Body of pancreas (tissue), 4 donors: Measurements from ENCODE around the gene TALDO1. TPM values are rescaled to one million over a fixed set of nuclear protein-coding genes. Genes with fewer than 3 reads are reported as not detected.

Source experiments
- ATAC-seq: fragments of 150-250 bp; one replicate; pipeline ENCODE4 v1.9.1; 2016
- DNase-seq, 4 donors: peaks; one replicate each; pipeline ENCODE4 v3.0.0-alpha.2; 2019
- H3K27ac ChIP-seq, 4 donors: fragments of 200-600 bp; sonication (generic); 1 replicate in 3 of 4; 2 replicates in 1 of 4; pipeline versions ENCODE4 v1.5.1 to v1.6.1; 2016 to 2019; ENCODE audit warnings: mild to moderate bottlenecking in 1 of 4, mixed read lengths in 1 of 4, moderate library complexity in 1 of 4
- H3K27me3 ChIP-seq, 2 donors: fragments of 200-600 bp; sonication (generic); one replicate each; pipeline ENCODE4 v1.6.0; 2016; ENCODE audit warnings: mild to moderate bottlenecking in 1 of 2
- H3K36me3 ChIP-seq, 2 donors: fragments of 200-600 bp; sonication (generic); replicated peaks in 1 of 2; 2 replicates each; pipeline ENCODE4 v1.5.1; 2016; ENCODE audit warnings: low read depth in 2 of 2; ENCODE audit not compliant: insufficient read depth in 1 of 2
- H3K4me1 ChIP-seq: fragments of 200-600 bp; sonication (generic); one replicate; pipeline ENCODE4 v1.6.0; 2016
- H3K4me3 ChIP-seq, 2 donors: fragments of 200-600 bp; sonication (generic); 1 replicate in 1 of 2; 2 replicates in 1 of 2; pipeline ENCODE4 v1.5.1; 2016 to 2019
- H3K9me3 ChIP-seq, 3 donors: fragments of 200-600 bp; sonication (generic); 1 replicate in 2 of 3; 2 replicates in 1 of 3; pipeline ENCODE4 v1.5.1; 2016
- CTCF ChIP-seq, 7 experiments: fragments of 450-650 bp in 4 of 7; fragments of 200-600 bp in 3 of 7; sonication (generic) in 3 of 7; IDR thresholded peaks; one replicate each; pipeline ENCODE4 v1.5.1; 2016 to 2019; ENCODE audit warnings: antibody characterized with exemption in 7 of 7
- POLR2A ChIP-seq, 3 donors: fragments of 450-650 bp; IDR thresholded peaks; one replicate each; pipeline ENCODE4 v1.6.1; 2016; ENCODE audit warnings: antibody characterized with exemption in 3 of 3, mild to moderate bottlenecking in 2 of 3
- WGBS, 2 donors: methylation state at CpG; one replicate each; pipeline ENCODE4 v1.1.5; 2017; 5-methylcytosine and 5-hydroxymethylcytosine counted together
- intact Hi-C: fragments of 100-400 bp; cut with DNase I; formaldehyde crosslinking; loops from one replicate; pipeline ENCODE4 v1.15.1; 2023
- total RNA-seq, 2 donors: library from RNA; depleted of rRNA; stranded (reverse); fragments of >200 nt; gene quantifications; one replicate each; pipeline ENCODE4 v1.1.0, GENCODE V29; 2016

TALDO1 gene
- total RNA-seq, 2 donors from 2014 or later: 78.9 to 119 TPM

GRCh38 chr11:788953-789940 lies 42.0 kb downstream of the TALDO1 start:
- intact Hi-C loops: no loop called here
- TF ChIP-seq POLR2A (IDR thresholded peaks at IDR 0.05) (no peak), CTCF (IDR thresholded peaks at IDR 0.05) (no peak)
- Histone ChIP-seq H3K27ac (no peak overlapping the region), H3K9me3 (no peaks in the 10 kb centered on the region), H3K36me3 (peaks cover 0 to 5% of the 10 kb centered on the region in 2 donors), H3K4me3 (no peak overlapping the region), H3K27me3 (no peaks in the 10 kb centered on the region), H3K4me1 (peaks cover 21% of the 10 kb centered on the region)
- ATAC-seq (no peak), DNase-seq (no peak)
- 34 to 66% methylated on average over 5 to 28 of the region's 31 CpGs for WGBS, 2 donors

- 7% methylated on average over 41 of the region's 44 CpGs; no CpG with 5 or more reads in 1 of the 2 donors for WGBS, 2 donors
- H3K27me3 ChIP-seq: no peaks in the 10 kb centered on the region
- H3K9me3 ChIP-seq: no peaks in the 10 kb centered on the region
- DNase-seq (no peak), ATAC-seq (no peak)
- TF ChIP-seq CTCF (IDR thresholded peaks at IDR 0.05) (no peak), POLR2A (IDR thresholded peaks at IDR 0.05) (peak in 1 of 3 donors; percentile 2)
- intact Hi-C loops: no loop called here
- H3K4me1 ChIP-seq: peaks cover 28% of the 10 kb centered on the region
- H3K27ac ChIP-seq: no peak within 1 kb of the TSS
- H3K36me3 ChIP-seq: peaks cover 0 to 5% of the 10 kb centered on the region in 2 donors
- H3K4me3 ChIP-seq: no peak within 1 kb of the TSS
These were observed 42.7 kb downstream of the TALDO1 start, which contains the start of gene CEND1 for GRCh38 chr11:789943-790342. TSS of gene CEND1 (minus strand) at chr11:790090. CDS start at chr11:788576, 1,514 bp downstream.

GRCh38 chr11:790721-791564 lies 43.7 kb downstream of the TALDO1 start:
- ATAC-seq (no peak), DNase-seq (no peak)
- intact Hi-C loops: no loop called here
- 76 to 86% methylated on average over 12 to 18 of the region's 18 CpGs for WGBS, 2 donors
- no peaks in the 10 kb centered on the region for H3K27me3 ChIP-seq
- TF ChIP-seq CTCF (IDR thresholded peaks at IDR 0.05): no peak
- TF ChIP-seq POLR2A (IDR thresholded peaks at IDR 0.05): no peak
- H3K27ac ChIP-seq: no peak overlapping the region
- H3K9me3 ChIP-seq: no peaks in the 10 kb centered on the region
- peaks cover 0 to 5% of the 10 kb centered on the region in 2 donors for H3K36me3 ChIP-seq
- peaks cover 36% of the 10 kb centered on the region for H3K4me1 ChIP-seq
- H3K4me3 ChIP-seq: no peak overlapping the region

GRCh38 chr11:791658-792534 lies 44.6 kb downstream of the TALDO1 start:
- no peak for DNase-seq
- intact Hi-C loops: no loop called here
- peaks cover 45% of the 10 kb centered on the region for H3K4me1 ChIP-seq
- H3K9me3 ChIP-seq: no peaks in the 10 kb centered on the region
- TF ChIP-seq CTCF (IDR thresholded peaks at IDR 0.05): no peak
- TF ChIP-seq POLR2A (IDR thresholded peaks at IDR 0.05): no peak
- no peak overlapping the region for H3K4me3 ChIP-seq
- ATAC-seq: no peak
- no peak overlapping the region for H3K27ac ChIP-seq
- H3K27me3 ChIP-seq: no peaks in the 10 kb centered on the region
- H3K36me3 ChIP-seq: peaks cover 0 to 5% of the 10 kb centered on the region in 2 donors
- 86 to 87% methylated on average over 11 to 29 of the region's 49 CpGs for WGBS, 2 donors
